HepG2 (cell line): ENCODE data around the gene RNASE4. TPM values are rescaled to one million over a fixed set of nuclear protein-coding genes. Genes with fewer than 3 reads are reported as not detected.
A peak's percentile ranks its signal among the peaks of the same experiment; 100 is the strongest.

Source experiments
- BORCS8-MEF2B ChIP-seq: sonication (generic); formaldehyde crosslinking; IDR thresholded peaks from 2 replicates; pipeline ENCODE4 v1.8.0; 2022; ENCODE audit warnings: mild to moderate bottlenecking, missing genetic modification reagents
- CCAR2 ChIP-seq: fragments of 200-400 bp; formaldehyde crosslinking; optimal IDR thresholded peaks from 2 replicates; pipeline ENCODE3; 2018; ENCODE audit warnings: low read depth, mild to moderate bottlenecking, low read length, moderate library complexity
- CHD2 ChIP-seq: IDR thresholded peaks from 2 replicates; pipeline ENCODE4 v1.6.1; 2011; ENCODE audit warnings: low read depth, low read length, improper control_type of control experiment
- GABPB1 ChIP-seq: IDR thresholded peaks from 2 replicates; pipeline ENCODE4 v1.6.1; 2016; ENCODE audit warnings: mild to moderate bottlenecking, missing genetic modification reagents, moderate library complexity, missing compliant biosample characterization
- GFI1 ChIP-seq: sonication (generic); formaldehyde crosslinking; IDR thresholded peaks from 2 replicates; pipeline ENCODE4 v1.5.0; 2020; ENCODE audit warnings: missing genetic modification reagents, mild to moderate bottlenecking, borderline replicate concordance
- TOPORS ChIP-seq: sonication (generic); formaldehyde crosslinking; IDR thresholded peaks from 2 replicates; pipeline ENCODE4 v1.8.0; 2023; ENCODE audit warnings: mild to moderate bottlenecking, missing genetic modification reagents
- ZBTB20 ChIP-seq: sonication (generic); formaldehyde crosslinking; IDR thresholded peaks from 2 replicates; pipeline ENCODE4 v1.8.1; 2023; ENCODE audit warnings: missing genetic modification reagents, low read depth, mild to moderate bottlenecking, borderline replicate concordance
- ZBTB42 ChIP-seq: sonication (generic); formaldehyde crosslinking; IDR thresholded peaks from 2 replicates; pipeline ENCODE4 v1.5.0; 2020; ENCODE audit warnings: mild to moderate bottlenecking, missing genetic modification reagents
- ZKSCAN8 ChIP-seq: IDR thresholded peaks from 2 replicates; pipeline ENCODE4 v1.6.1; 2016; ENCODE audit warnings: borderline replicate concordance, missing genetic modification reagents, missing compliant biosample characterization
- ZNF235 ChIP-seq: sonication (generic); formaldehyde crosslinking; IDR thresholded peaks from 2 replicates; pipeline ENCODE4 v1.8.1; 2023; ENCODE audit warnings: mild to moderate bottlenecking, missing genetic modification reagents, borderline replicate concordance
- ZNF644 ChIP-seq: IDR thresholded peaks from 2 replicates; pipeline ENCODE4 v1.6.1; 2016; ENCODE audit warnings: low read depth
- polyA plus RNA-seq, 8 experiments: library from polyadenylated mRNA; depleted of rRNA in 3 of 8; stranded (reverse) in 7 of 8; unstranded in 1 of 8; fragments of >200 nt; fragmentation: Illumina TruSeq in 4 of 8; extraction: Trizol in 4 of 8; gene quantifications; 2 replicates each; pipeline versions ENCODE4 v1.2.1 to v1.2.3, GENCODE V29; 2011 to 2016; ENCODE audit warnings: low read depth in 4 of 8, missing spikeins in 1 of 8, mixed read lengths in 1 of 8; ENCODE audit not compliant: insufficient read depth in 1 of 8
- total RNA-seq, 5 experiments: library from RNA; depleted of rRNA; stranded (reverse); fragments of >200 nt; fragmentation: Illumina TruSeq; extraction: Trizol; gene quantifications; 2 replicates each; pipeline ENCODE4 v1.2.3, GENCODE V29; 2016; ENCODE audit warnings: low read depth in 1 of 5
- TF ChIP-seq, protein P1 (sequence below): sonication (generic); IDR thresholded peaks from 2 replicates; pipeline ENCODE4 v1.6.1; 2016; ENCODE audit warnings: low read depth, borderline replicate concordance
- TF ChIP-seq, protein P2 (sequence below), 2 experiments: IDR thresholded peaks; 2 replicates each; pipeline ENCODE4 v1.6.1; 2011 to 2012; ENCODE audit warnings: low read length in 2 of 2, borderline replicate concordance in 1 of 2, low read depth in 1 of 2, mild to moderate bottlenecking in 1 of 2, moderate library complexity in 1 of 2
- TF ChIP-seq, protein P3 (sequence below): sonication (generic); formaldehyde crosslinking; IDR thresholded peaks from 2 replicates; pipeline ENCODE4 v1.4.0; 2020; ENCODE audit warnings: missing genetic modification reagents
- TF ChIP-seq, protein P4 (sequence below): sonication (generic); formaldehyde crosslinking; IDR thresholded peaks from 2 replicates; pipeline ENCODE4 v1.4.0; 2020; ENCODE audit warnings: mild to moderate bottlenecking, missing genetic modification reagents
- TF ChIP-seq, protein P5 (sequence below): IDR thresholded peaks from 2 replicates; pipeline ENCODE4 v1.6.1; 2018; ENCODE audit warnings: missing genetic modification reagents, mild to moderate bottlenecking, missing compliant biosample characterization
- TF ChIP-seq, protein P6 (sequence below): sonication (generic); formaldehyde crosslinking; IDR thresholded peaks from 2 replicates; pipeline ENCODE4 v1.4.0; 2020; ENCODE audit warnings: low read depth, mild to moderate bottlenecking, missing genetic modification reagents

RNASE4 gene
- total and polyA plus RNA-seq, 2 of the 13 experiments (the other 11 are each of a cell fraction or from before 2014, with no cell fraction given) = 109 to 983 TPM

DNA sequence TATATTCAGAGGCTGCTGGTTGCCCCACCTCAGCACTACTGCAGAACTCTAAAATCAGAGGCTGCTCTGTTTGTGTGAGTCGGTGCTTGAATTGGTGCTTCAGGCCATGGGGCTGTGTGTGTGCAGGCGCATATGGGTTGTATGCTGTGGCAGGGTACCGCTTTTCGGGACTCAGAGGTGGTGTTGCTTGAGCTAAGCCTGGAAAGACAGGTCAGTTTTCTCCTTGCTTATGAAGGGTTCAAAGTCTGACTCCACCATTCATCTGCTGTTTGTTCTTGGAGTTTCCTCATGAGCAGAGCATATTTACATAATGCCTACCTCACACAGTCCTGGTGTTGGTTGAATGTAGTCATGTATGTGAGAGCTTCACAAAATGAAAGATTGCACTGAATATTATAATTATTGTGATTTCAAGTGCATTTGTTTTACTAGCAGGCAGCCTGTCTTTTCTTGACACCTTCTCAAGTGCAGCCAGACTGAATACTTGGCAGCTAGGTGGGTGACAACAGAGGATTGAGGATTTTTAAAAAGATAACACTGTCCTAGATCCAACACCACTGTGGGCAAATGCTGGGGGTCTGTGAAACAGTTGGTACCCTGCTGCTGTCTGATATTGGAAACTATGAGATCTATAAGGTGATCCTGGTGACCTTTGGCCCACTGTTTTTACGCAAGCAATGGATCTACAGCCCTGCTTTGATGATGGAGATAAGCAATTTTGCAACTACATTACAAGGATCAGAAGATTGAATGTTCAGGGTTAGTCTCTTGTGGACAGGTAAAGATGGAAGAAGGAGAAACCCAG is 3.2 kb downstream of the RNASE4 start (continued):
- TF ChIP-seq, protein P1, sequence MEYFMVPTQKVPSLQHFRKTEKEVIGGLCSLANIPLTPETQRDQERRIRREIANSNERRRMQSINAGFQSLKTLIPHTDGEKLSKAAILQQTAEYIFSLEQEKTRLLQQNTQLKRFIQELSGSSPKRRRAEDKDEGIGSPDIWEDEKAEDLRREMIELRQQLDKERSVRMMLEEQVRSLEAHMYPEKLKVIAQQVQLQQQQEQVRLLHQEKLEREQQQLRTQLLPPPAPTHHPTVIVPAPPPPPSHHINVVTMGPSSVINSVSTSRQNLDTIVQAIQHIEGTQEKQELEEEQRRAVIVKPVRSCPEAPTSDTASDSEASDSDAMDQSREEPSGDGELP = no peak
- TF ChIP-seq, protein P2, sequence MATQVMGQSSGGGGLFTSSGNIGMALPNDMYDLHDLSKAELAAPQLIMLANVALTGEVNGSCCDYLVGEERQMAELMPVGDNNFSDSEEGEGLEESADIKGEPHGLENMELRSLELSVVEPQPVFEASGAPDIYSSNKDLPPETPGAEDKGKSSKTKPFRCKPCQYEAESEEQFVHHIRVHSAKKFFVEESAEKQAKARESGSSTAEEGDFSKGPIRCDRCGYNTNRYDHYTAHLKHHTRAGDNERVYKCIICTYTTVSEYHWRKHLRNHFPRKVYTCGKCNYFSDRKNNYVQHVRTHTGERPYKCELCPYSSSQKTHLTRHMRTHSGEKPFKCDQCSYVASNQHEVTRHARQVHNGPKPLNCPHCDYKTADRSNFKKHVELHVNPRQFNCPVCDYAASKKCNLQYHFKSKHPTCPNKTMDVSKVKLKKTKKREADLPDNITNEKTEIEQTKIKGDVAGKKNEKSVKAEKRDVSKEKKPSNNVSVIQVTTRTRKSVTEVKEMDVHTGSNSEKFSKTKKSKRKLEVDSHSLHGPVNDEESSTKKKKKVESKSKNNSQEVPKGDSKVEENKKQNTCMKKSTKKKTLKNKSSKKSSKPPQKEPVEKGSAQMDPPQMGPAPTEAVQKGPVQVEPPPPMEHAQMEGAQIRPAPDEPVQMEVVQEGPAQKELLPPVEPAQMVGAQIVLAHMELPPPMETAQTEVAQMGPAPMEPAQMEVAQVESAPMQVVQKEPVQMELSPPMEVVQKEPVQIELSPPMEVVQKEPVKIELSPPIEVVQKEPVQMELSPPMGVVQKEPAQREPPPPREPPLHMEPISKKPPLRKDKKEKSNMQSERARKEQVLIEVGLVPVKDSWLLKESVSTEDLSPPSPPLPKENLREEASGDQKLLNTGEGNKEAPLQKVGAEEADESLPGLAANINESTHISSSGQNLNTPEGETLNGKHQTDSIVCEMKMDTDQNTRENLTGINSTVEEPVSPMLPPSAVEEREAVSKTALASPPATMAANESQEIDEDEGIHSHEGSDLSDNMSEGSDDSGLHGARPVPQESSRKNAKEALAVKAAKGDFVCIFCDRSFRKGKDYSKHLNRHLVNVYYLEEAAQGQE (IDR thresholded peaks at IDR 0.05; ENCODE audit: borderline replicate concordance in 1 of 2, low read depth in 1 of 2, low read length in 2 of 2) = peak in 1 of 2 experiments; percentile 27; a peak in 2 of 4 replicates
- TF ChIP-seq ZBTB42 (CRISPR knock-in tag) = no peak
- TF ChIP-seq TOPORS (CRISPR knock-in tag) = no peak
- TF ChIP-seq ZBTB20 (CRISPR knock-in tag) = peak; percentile 72; the same call in 1 of the 2 replicates
- no peak for TF ChIP-seq CCAR2
- TF ChIP-seq, protein P3, sequence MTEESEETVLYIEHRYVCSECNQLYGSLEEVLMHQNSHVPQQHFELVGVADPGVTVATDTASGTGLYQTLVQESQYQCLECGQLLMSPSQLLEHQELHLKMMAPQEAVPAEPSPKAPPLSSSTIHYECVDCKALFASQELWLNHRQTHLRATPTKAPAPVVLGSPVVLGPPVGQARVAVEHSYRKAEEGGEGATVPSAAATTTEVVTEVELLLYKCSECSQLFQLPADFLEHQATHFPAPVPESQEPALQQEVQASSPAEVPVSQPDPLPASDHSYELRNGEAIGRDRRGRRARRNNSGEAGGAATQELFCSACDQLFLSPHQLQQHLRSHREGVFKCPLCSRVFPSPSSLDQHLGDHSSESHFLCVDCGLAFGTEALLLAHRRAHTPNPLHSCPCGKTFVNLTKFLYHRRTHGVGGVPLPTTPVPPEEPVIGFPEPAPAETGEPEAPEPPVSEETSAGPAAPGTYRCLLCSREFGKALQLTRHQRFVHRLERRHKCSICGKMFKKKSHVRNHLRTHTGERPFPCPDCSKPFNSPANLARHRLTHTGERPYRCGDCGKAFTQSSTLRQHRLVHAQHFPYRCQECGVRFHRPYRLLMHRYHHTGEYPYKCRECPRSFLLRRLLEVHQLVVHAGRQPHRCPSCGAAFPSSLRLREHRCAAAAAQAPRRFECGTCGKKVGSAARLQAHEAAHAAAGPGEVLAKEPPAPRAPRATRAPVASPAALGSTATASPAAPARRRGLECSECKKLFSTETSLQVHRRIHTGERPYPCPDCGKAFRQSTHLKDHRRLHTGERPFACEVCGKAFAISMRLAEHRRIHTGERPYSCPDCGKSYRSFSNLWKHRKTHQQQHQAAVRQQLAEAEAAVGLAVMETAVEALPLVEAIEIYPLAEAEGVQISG (CRISPR knock-in tag) = peak; percentile 63; the same call in 1 of the 2 replicates
- no peak for TF ChIP-seq GABPB1
- TF ChIP-seq CHD2 = no peak
- TF ChIP-seq, protein P4, sequence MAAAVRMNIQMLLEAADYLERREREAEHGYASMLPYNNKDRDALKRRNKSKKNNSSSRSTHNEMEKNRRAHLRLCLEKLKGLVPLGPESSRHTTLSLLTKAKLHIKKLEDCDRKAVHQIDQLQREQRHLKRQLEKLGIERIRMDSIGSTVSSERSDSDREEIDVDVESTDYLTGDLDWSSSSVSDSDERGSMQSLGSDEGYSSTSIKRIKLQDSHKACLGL (CRISPR knock-in tag) = no peak
- TF ChIP-seq GFI1 = 0 out of 2 replicates have a peak, but pooled peaks have one; percentile 21
- TF ChIP-seq ZNF644 = peak; percentile 74; the same call in 1 of the 2 replicates
- TF ChIP-seq, protein P5, sequence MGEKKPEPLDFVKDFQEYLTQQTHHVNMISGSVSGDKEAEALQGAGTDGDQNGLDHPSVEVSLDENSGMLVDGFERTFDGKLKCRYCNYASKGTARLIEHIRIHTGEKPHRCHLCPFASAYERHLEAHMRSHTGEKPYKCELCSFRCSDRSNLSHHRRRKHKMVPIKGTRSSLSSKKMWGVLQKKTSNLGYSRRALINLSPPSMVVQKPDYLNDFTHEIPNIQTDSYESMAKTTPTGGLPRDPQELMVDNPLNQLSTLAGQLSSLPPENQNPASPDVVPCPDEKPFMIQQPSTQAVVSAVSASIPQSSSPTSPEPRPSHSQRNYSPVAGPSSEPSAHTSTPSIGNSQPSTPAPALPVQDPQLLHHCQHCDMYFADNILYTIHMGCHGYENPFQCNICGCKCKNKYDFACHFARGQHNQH (CRISPR knock-in tag) = peak; percentile 66; the same call in 1 of the 2 replicates
- TF ChIP-seq, protein P6, sequence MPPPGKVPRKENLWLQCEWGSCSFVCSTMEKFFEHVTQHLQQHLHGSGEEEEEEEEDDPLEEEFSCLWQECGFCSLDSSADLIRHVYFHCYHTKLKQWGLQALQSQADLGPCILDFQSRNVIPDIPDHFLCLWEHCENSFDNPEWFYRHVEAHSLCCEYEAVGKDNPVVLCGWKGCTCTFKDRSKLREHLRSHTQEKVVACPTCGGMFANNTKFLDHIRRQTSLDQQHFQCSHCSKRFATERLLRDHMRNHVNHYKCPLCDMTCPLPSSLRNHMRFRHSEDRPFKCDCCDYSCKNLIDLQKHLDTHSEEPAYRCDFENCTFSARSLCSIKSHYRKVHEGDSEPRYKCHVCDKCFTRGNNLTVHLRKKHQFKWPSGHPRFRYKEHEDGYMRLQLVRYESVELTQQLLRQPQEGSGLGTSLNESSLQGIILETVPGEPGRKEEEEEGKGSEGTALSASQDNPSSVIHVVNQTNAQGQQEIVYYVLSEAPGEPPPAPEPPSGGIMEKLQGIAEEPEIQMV (CRISPR knock-in tag) = no peak
- TF ChIP-seq BORCS8-MEF2B (CRISPR knock-in tag) = peak; percentile 54; the same call in 1 of the 2 replicates
- no peak for TF ChIP-seq ZNF235 (CRISPR knock-in tag)
- no peak for TF ChIP-seq ZKSCAN8 (CRISPR knock-in tag)
